H9 (cell line): ENCODE data around the gene PCDHB13. TPM values are rescaled to one million over a fixed set of nuclear protein-coding genes. Genes with fewer than 3 reads are reported as not detected.
"Not testable (repeated sequence)": the region's sequence is repeated elsewhere in the genome, so short reads cannot be mapped to it uniquely, and the experiment has no call there.

ENCODE experiments used
- DNase-seq: peaks from one replicate; pipeline ENCODE4 v3.0.0-alpha.2; 2017
- H2AFZ ChIP-seq: one replicate; pipeline ENCODE4 v1.6.1; 2013; ENCODE audit warnings: mild to moderate bottlenecking, low read length, control low read depth, moderate library complexity
- H2AK5ac ChIP-seq: 2 replicates; pipeline ENCODE4 v1.6.1; 2013; ENCODE audit warnings: low read length, control low read depth, mixed read lengths; ENCODE audit not compliant: insufficient read length
- H2BK120ac ChIP-seq: one replicate; pipeline ENCODE4 v1.6.1; 2013; ENCODE audit warnings: low read depth, mild to moderate bottlenecking, low read length, control low read depth, inconsistent platforms; ENCODE audit not compliant: poor library complexity, severe bottlenecking
- H2BK12ac ChIP-seq: 2 replicates; pipeline ENCODE4 v1.6.1; 2013; ENCODE audit warnings: low read length, control low read depth, mixed read lengths, low read depth; ENCODE audit not compliant: insufficient read length
- H2BK15ac ChIP-seq: 2 replicates; pipeline ENCODE4 v1.6.1; 2013; ENCODE audit warnings: low read depth, low read length, control low read depth
- H2BK20ac ChIP-seq: one replicate; pipeline ENCODE4 v1.6.1; 2013; ENCODE audit warnings: low read depth, mild to moderate bottlenecking, low read length, control low read depth, inconsistent platforms; ENCODE audit not compliant: poor library complexity, severe bottlenecking
- H2BK5ac ChIP-seq: 2 replicates; pipeline ENCODE4 v1.6.1; 2013; ENCODE audit warnings: low read length, control low read depth, mixed read lengths; ENCODE audit not compliant: insufficient read length
- H3K14ac ChIP-seq: 2 replicates; pipeline ENCODE4 v1.6.1; 2013; ENCODE audit warnings: low read length, control low read depth; ENCODE audit not compliant: insufficient read depth
- H3K18ac ChIP-seq: 2 replicates; pipeline ENCODE4 v1.6.1; 2013; ENCODE audit warnings: low read depth, mild to moderate bottlenecking, mixed read lengths, low read length, control low read depth; ENCODE audit not compliant: insufficient read length
- H3K23ac ChIP-seq: 2 replicates; pipeline ENCODE4 v1.6.1; 2013; ENCODE audit warnings: low read length, control low read depth, mixed read lengths, low read depth; ENCODE audit not compliant: insufficient read length
- H3K23me2 ChIP-seq: 2 replicates; pipeline ENCODE4 v1.6.1; 2013; ENCODE audit warnings: low read depth, mild to moderate bottlenecking, mixed read lengths, low read length, control low read depth; ENCODE audit not compliant: insufficient read length, poor library complexity, severe bottlenecking
- H3K27ac ChIP-seq: 2 replicates; pipeline ENCODE4 v1.5.1; 2013; ENCODE audit warnings: low read length, control low read depth, mixed read lengths, low read depth; ENCODE audit not compliant: insufficient read length
- H3K27me3 ChIP-seq: 2 replicates; pipeline ENCODE4 v1.6.1; 2013; ENCODE audit warnings: low read length, control low read depth, inconsistent platforms; ENCODE audit not compliant: insufficient read depth
- H3K4ac ChIP-seq: 2 replicates; pipeline ENCODE4 v1.6.1; 2013; ENCODE audit warnings: low read depth, mild to moderate bottlenecking, control low read depth, inconsistent platforms, low read length, moderate library complexity
- H3K4me1 ChIP-seq: 2 replicates; pipeline ENCODE4 v1.6.1; 2013; ENCODE audit warnings: low read length, control low read depth, inconsistent platforms; ENCODE audit not compliant: insufficient read depth
- H3K4me2 ChIP-seq: 2 replicates; pipeline ENCODE4 v1.6.1; 2013; ENCODE audit warnings: low read length, control low read depth, mixed read lengths; ENCODE audit not compliant: insufficient read length, insufficient read depth
- H3K56ac ChIP-seq: 2 replicates; pipeline ENCODE4 v1.6.1; 2013; ENCODE audit warnings: low read depth, mild to moderate bottlenecking, mixed read lengths, low read length, control low read depth; ENCODE audit not compliant: insufficient read length
- H3K79me1 ChIP-seq: 2 replicates; pipeline ENCODE4 v1.6.1; 2013; ENCODE audit warnings: low read depth, mild to moderate bottlenecking, moderate library complexity, low read length, control low read depth, inconsistent platforms; ENCODE audit not compliant: insufficient read depth, poor library complexity, severe bottlenecking
- H3K79me2 ChIP-seq: 2 replicates; pipeline ENCODE4 v1.6.1; 2013; ENCODE audit warnings: low read length, control low read depth, inconsistent platforms; ENCODE audit not compliant: insufficient read depth
- H3K9ac ChIP-seq: 2 replicates; pipeline ENCODE4 v1.6.1; 2013; ENCODE audit warnings: low read length, control low read depth, mixed read lengths; ENCODE audit not compliant: insufficient read length; ENCODE audit errors: extremely low read depth
- H3K9me3 ChIP-seq: one replicate; pipeline ENCODE4 v1.6.1; 2013; ENCODE audit warnings: low read depth, low read length, inconsistent platforms; ENCODE audit not compliant: control insufficient read depth
- H3T11ph ChIP-seq: one replicate; pipeline ENCODE4 v1.6.1; 2013; ENCODE audit warnings: mild to moderate bottlenecking, low read length, control low read depth, inconsistent platforms
- H4K20me1 ChIP-seq: one replicate; pipeline ENCODE4 v1.6.1; 2013; ENCODE audit not compliant: control insufficient read depth, insufficient read length, insufficient read depth
- H4K5ac ChIP-seq: 2 replicates; pipeline ENCODE4 v1.6.1; 2013; ENCODE audit warnings: low read depth, mild to moderate bottlenecking, mixed read lengths, low read length, control low read depth; ENCODE audit not compliant: insufficient read length
- H4K8ac ChIP-seq: replicated peaks from 2 replicates; pipeline ENCODE4 v1.6.1; 2013; ENCODE audit warnings: low read length, control low read depth, mixed read lengths, low read depth; ENCODE audit not compliant: insufficient read length
- H4K91ac ChIP-seq: 2 replicates; pipeline ENCODE4 v1.6.1; 2013; ENCODE audit warnings: low read depth, mild to moderate bottlenecking, moderate library complexity, mixed read lengths, low read length, control low read depth; ENCODE audit not compliant: insufficient read length
- H3K27ac Mint-ChIP-seq, 3 experiments: 2 replicates in 2 of 3; 3 replicates in 1 of 3; pipeline ENCODE4 v1.8.0; 2020 to 2021; ENCODE audit warnings: mixed read lengths in 3 of 3, mild to moderate bottlenecking in 1 of 3, moderate library complexity in 1 of 3
- H3K27me3 Mint-ChIP-seq: 2 replicates; pipeline ENCODE4 v1.8.0; 2021; ENCODE audit warnings: low read depth, mild to moderate bottlenecking, moderate library complexity, mixed read lengths
- H3K36me3 Mint-ChIP-seq, 3 experiments: 2 replicates in 2 of 3; 3 replicates in 1 of 3; pipeline ENCODE4 v1.8.0; 2020 to 2021; ENCODE audit warnings: low read depth in 3 of 3, mixed read lengths in 3 of 3; ENCODE audit not compliant: insufficient read depth in 1 of 3
- H3K4me1 Mint-ChIP-seq, 2 experiments: 2 replicates each; pipeline ENCODE4 v1.8.0; 2020; ENCODE audit warnings: mixed read lengths in 2 of 2
- H3K4me3 Mint-ChIP-seq, 2 experiments: 2 replicates in 1 of 2; 3 replicates in 1 of 2; pipeline ENCODE4 v1.8.0; 2020 to 2021; ENCODE audit warnings: mild to moderate bottlenecking in 2 of 2, mixed read lengths in 2 of 2, moderate library complexity in 1 of 2
- H3K9me3 Mint-ChIP-seq, 2 experiments: 2 replicates in 1 of 2; 3 replicates in 1 of 2; pipeline ENCODE4 v1.8.0; 2020; ENCODE audit warnings: mild to moderate bottlenecking in 2 of 2, mixed read lengths in 2 of 2, moderate library complexity in 1 of 2
- WGBS: extraction: QIAGEN DNeasy Blood & Tissue Kit; methylation state at CpG from one replicate; pipeline ENCODE4 v1.1.7; 2013; ENCODE audit warnings: missing lambda C conversion rate, low lambda C conversion rate, mixed read lengths; ENCODE audit not compliant: insufficient read length; ENCODE audit errors: extremely low coverage; 5-methylcytosine and 5-hydroxymethylcytosine counted together
- total RNA-seq: library from RNA; stranded (reverse); gene quantifications from 2 replicates; pipeline ENCODE4 v1.2.1, GENCODE V29; 2021

Gene PCDHB13
- total RNA-seq, 1 experiment from 2014 or later, result 1.7 TPM

DNA sequence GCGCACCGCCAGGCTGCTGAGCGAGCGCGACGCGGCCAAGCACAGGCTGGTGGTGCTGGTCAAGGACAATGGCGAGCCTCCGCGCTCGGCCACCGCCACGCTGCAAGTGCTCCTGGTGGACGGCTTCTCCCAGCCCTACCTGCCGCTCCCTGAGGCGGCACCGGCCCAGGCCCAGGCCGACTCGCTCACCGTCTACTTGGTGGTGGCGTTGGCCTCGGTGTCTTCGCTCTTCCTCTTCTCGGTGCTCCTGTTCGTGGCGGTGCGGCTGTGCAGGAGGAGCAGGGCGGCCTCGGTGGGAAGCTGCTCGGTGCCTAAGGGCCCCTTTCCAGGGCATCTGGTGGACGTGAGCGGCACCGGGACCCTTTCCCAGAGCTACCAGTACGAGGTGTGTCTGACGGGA is 12.1 kb upstream of the PCDHB13 start:
- H3K18ac ChIP-seq, H4K8ac ChIP-seq, H3K14ac ChIP-seq, H4K20me1 ChIP-seq, H3K79me1 ChIP-seq, H3K27me3 Mint-ChIP-seq, H3K4me1 ChIP-seq, H2BK5ac ChIP-seq, H2BK20ac ChIP-seq, H3K23me2 ChIP-seq, H3K79me2 ChIP-seq, H2BK12ac ChIP-seq, H2BK120ac ChIP-seq, H2AK5ac ChIP-seq, H3K9me3 ChIP-seq, H3K4me3 Mint-ChIP-seq, H3K4ac ChIP-seq, H3K27ac Mint-ChIP-seq, H2BK15ac ChIP-seq, H3K9ac ChIP-seq, H3T11ph ChIP-seq, H3K27ac ChIP-seq, H2AFZ ChIP-seq, H3K4me2 ChIP-seq, H3K23ac ChIP-seq, H4K91ac ChIP-seq, H3K4me1 Mint-ChIP-seq, H3K27me3 ChIP-seq, H4K5ac ChIP-seq, DNase-seq, H3K56ac ChIP-seq: not testable (repeated sequence)
- Mint-ChIP-seq H3K36me3 (peaks cover 2 to 16% (median 7%) of the 10 kb centered on the region in 3 experiments; a peak in 6 of 7 replicates), H3K9me3 (peaks cover 20 to 26% of the 10 kb centered on the region in 2 experiments)
- WGBS, result no CpG with 5 or more reads among the region's 35 CpGs
